ENCODE data around the gene RTKN.

RTKN gene

DNA sequence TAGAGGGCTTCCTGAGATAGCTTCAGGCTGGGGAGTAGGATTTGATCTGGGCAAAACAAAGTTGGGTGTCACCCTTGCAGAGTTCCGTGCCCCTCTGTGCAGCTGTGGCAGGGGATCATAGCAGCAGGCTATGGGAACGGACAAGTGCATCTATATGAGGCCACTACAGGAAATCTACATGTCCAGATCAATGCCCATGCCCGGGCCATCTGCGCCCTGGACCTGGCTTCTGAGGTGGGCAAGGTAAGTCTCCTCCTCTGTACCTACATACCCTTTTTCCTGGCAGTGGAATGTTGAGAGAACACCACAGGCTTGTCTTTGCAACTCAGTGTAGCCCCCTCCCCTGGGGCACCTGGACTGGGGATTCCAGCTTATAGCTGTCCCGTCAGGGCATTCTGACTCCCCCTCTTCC is 16.7 kb downstream of the RTKN start:
- ATAC-seq = no peak
- TF ChIP-seq ZNF565 (CRISPR knock-in tag; conservative IDR thresholded peaks at IDR 0.05; ENCODE audit: low read depth) (no peak), OSR1 (CRISPR knock-in tag; IDR thresholded peaks at IDR 0.05) (no peak), TCF4 (CRISPR knock-in tag; IDR thresholded peaks at IDR 0.05; ENCODE audit: borderline replicate concordance) (no peak), ESRRG (CRISPR knock-in tag; IDR thresholded peaks at IDR 0.05) (no peak), PPARA (CRISPR knock-in tag; IDR thresholded peaks at IDR 0.05; ENCODE audit: borderline replicate concordance) (no peak), ZC3H10 (CRISPR knock-in tag; IDR thresholded peaks at IDR 0.05) (no peak), GLIS3 (CRISPR knock-in tag; IDR thresholded peaks at IDR 0.05) (no peak), SNAI2 (CRISPR knock-in tag; IDR thresholded peaks at IDR 0.05) (no peak), ZNF8 (CRISPR knock-in tag; IDR thresholded peaks at IDR 0.05) (no peak)
- TF ChIP-seq, protein P1, sequence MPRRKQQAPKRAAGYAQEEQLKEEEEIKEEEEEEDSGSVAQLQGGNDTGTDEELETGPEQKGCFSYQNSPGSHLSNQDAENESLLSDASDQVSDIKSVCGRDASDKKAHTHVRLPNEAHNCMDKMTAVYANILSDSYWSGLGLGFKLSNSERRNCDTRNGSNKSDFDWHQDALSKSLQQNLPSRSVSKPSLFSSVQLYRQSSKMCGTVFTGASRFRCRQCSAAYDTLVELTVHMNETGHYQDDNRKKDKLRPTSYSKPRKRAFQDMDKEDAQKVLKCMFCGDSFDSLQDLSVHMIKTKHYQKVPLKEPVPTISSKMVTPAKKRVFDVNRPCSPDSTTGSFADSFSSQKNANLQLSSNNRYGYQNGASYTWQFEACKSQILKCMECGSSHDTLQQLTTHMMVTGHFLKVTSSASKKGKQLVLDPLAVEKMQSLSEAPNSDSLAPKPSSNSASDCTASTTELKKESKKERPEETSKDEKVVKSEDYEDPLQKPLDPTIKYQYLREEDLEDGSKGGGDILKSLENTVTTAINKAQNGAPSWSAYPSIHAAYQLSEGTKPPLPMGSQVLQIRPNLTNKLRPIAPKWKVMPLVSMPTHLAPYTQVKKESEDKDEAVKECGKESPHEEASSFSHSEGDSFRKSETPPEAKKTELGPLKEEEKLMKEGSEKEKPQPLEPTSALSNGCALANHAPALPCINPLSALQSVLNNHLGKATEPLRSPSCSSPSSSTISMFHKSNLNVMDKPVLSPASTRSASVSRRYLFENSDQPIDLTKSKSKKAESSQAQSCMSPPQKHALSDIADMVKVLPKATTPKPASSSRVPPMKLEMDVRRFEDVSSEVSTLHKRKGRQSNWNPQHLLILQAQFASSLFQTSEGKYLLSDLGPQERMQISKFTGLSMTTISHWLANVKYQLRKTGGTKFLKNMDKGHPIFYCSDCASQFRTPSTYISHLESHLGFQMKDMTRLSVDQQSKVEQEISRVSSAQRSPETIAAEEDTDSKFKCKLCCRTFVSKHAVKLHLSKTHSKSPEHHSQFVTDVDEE (CRISPR knock-in tag; IDR thresholded peaks at IDR 0.05) = no peak
- TF ChIP-seq, protein P2, sequence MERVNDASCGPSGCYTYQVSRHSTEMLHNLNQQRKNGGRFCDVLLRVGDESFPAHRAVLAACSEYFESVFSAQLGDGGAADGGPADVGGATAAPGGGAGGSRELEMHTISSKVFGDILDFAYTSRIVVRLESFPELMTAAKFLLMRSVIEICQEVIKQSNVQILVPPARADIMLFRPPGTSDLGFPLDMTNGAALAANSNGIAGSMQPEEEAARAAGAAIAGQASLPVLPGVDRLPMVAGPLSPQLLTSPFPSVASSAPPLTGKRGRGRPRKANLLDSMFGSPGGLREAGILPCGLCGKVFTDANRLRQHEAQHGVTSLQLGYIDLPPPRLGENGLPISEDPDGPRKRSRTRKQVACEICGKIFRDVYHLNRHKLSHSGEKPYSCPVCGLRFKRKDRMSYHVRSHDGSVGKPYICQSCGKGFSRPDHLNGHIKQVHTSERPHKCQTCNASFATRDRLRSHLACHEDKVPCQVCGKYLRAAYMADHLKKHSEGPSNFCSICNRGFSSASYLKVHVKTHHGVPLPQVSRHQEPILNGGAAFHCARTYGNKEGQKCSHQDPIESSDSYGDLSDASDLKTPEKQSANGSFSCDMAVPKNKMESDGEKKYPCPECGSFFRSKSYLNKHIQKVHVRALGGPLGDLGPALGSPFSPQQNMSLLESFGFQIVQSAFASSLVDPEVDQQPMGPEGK (CRISPR knock-in tag; IDR thresholded peaks at IDR 0.05; ENCODE audit: borderline replicate concordance) = no peak

DNA sequence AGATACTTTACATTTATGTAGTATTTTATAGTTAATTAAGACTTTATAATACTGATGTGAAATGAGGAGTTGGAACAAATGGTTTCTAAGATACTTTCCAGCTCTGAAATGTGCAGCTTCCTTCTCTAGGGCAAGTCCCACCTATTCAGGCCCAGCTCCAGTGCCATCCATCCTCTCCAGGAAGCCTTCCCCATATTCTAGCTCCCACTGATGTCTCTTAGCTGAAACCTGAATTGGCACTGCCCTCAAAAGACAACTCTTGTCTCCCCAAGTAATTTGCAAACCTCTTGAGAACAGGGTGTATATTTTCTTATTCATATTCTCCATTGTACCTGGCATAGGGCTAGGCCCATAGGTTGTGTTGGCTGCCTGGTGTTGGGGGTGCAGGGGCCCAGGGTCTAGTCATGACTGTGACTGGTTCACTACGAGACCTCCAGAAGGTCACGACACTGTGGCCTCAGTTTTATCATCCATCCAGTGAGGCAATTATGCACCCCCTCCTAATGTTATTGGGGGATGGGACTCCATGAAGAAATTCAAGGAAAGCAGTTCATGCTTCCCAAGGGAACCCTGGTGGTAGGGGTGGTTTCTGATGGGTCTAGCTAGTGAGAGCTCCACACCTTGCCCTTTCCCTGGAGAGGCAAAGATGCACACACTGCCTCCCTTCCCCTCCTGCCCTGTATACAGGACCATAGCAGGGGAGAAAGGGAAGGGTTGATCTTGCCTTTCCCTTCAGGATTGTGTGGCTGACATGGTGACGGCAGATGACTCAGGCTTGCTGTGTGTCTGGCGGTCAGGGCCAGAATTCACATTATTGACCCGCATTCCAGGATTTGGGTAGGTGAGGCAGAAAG is 17.4 kb downstream of the RTKN start:
- TF ChIP-seq SNAI2 (CRISPR knock-in tag; IDR thresholded peaks at IDR 0.05) = no peak
- TF ChIP-seq, protein P2 (CRISPR knock-in tag; IDR thresholded peaks at IDR 0.05; ENCODE audit: borderline replicate concordance) = no peak
- no peak for TF ChIP-seq TOX (CRISPR knock-in tag; IDR thresholded peaks at IDR 0.05; ENCODE audit: borderline replicate concordance)
- TF ChIP-seq ZNF8 (CRISPR knock-in tag; IDR thresholded peaks at IDR 0.05) = no peak
- TF ChIP-seq ARNTL (CRISPR knock-in tag; IDR thresholded peaks at IDR 0.05; ENCODE audit: borderline replicate concordance, low read depth) = no peak
- no peak for TF ChIP-seq BACH2 (CRISPR knock-in tag; IDR thresholded peaks at IDR 0.05; ENCODE audit: borderline replicate concordance)
- TF ChIP-seq, protein P3, sequence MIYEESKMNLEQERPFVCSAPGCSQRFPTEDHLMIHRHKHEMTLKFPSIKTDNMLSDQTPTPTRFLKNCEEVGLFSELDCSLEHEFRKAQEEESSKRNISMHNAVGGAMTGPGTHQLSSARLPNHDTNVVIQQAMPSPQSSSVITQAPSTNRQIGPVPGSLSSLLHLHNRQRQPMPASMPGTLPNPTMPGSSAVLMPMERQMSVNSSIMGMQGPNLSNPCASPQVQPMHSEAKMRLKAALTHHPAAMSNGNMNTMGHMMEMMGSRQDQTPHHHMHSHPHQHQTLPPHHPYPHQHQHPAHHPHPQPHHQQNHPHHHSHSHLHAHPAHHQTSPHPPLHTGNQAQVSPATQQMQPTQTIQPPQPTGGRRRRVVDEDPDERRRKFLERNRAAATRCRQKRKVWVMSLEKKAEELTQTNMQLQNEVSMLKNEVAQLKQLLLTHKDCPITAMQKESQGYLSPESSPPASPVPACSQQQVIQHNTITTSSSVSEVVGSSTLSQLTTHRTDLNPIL (CRISPR knock-in tag; IDR thresholded peaks at IDR 0.05; ENCODE audit: low read depth) = no peak
- TF ChIP-seq ISL1 (CRISPR knock-in tag; IDR thresholded peaks at IDR 0.05) = no peak
- TF ChIP-seq TCF4 (CRISPR knock-in tag; IDR thresholded peaks at IDR 0.05; ENCODE audit: borderline replicate concordance) = no peak
- no peak for TF ChIP-seq CSDC2 (CRISPR knock-in tag; IDR thresholded peaks at IDR 0.05)
- TF ChIP-seq, protein P4, sequence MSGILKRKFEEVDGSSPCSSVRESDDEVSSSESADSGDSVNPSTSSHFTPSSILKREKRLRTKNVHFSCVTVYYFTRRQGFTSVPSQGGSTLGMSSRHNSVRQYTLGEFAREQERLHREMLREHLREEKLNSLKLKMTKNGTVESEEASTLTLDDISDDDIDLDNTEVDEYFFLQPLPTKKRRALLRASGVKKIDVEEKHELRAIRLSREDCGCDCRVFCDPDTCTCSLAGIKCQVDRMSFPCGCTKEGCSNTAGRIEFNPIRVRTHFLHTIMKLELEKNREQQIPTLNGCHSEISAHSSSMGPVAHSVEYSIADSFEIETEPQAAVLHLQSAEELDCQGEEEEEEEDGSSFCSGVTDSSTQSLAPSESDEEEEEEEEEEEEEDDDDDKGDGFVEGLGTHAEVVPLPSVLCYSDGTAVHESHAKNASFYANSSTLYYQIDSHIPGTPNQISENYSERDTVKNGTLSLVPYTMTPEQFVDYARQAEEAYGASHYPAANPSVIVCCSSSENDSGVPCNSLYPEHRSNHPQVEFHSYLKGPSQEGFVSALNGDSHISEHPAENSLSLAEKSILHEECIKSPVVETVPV (CRISPR knock-in tag; IDR thresholded peaks at IDR 0.05) = no peak
- TF ChIP-seq ZFP30 (CRISPR knock-in tag; IDR thresholded peaks at IDR 0.05) = no peak
- no peak for TF ChIP-seq RARB (CRISPR knock-in tag; IDR thresholded peaks at IDR 0.05)
- TF ChIP-seq ESRRG (CRISPR knock-in tag; IDR thresholded peaks at IDR 0.05) = no peak
- no peak for TF ChIP-seq PPARA (CRISPR knock-in tag; IDR thresholded peaks at IDR 0.05; ENCODE audit: borderline replicate concordance)
- no peak for TF ChIP-seq OSR1 (CRISPR knock-in tag; IDR thresholded peaks at IDR 0.05)
- TF ChIP-seq, protein P1 (CRISPR knock-in tag; IDR thresholded peaks at IDR 0.05) = no peak
- TF ChIP-seq ZNF565 (CRISPR knock-in tag; conservative IDR thresholded peaks at IDR 0.05; ENCODE audit: low read depth) = no peak
- TF ChIP-seq ZFP3 (CRISPR knock-in tag; IDR thresholded peaks at IDR 0.05) = no peak
- ATAC-seq = no peak
